ENCODE measurements around the gene PCSK4. TPM values are rescaled to one million over a fixed set of nuclear protein-coding genes. Genes with fewer than 3 reads are reported as not detected.

PCSK4 gene
- total RNA-seq, 2 experiments from 2014 or later, result 8.3 to 13.0 TPM

DNA sequence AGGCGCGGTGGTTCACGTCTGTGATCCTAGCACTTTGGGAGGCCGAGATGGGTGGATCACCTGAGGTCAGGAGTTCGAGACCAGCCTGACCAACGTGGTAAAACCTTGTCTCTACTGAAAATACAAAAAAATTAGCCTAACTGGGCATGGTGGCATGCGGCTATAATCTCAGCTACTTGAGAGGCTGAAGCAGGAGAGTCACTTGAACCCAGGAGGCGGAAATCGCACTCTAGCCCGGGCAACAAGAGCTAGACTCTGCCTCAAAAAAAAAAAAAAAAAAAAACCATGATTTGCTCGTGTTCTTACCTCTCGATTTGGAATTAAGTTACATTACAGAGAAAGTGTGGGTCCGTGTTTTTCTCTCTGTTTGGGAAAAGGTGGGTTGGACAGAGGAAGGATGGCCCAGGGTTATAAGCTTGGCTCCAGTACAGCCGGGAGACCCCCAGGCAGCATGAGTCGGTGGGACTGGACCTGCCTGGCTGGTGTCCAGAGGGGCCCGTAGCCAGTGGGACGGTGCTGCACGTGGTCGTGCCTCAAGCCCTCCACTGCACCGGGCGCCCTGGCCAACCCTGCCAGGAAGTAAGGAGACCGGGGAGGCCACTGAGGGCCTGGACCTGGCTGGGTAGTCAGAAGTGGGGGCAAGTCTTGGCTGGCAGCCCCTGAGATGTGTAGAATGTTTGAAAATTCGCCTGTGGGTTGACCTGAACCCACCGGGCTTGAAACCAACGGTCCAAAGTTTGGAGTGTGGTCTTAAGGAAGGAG, 48.3 kb downstream of the PCSK4 start:
- Histone ChIP-seq H3K4me1 (ENCODE audit: insufficient read depth, low read length, poor library complexity, severe bottlenecking) (peaks cover 44% of the 10 kb centered on the region), H3K36me3 (ENCODE audit: insufficient read depth, low read length) (peaks cover 52% of the 10 kb centered on the region), H3K79me2 (ENCODE audit: insufficient read depth, low read depth, low read length) (peaks cover 34% of the 10 kb centered on the region), H3K4me3 (ENCODE audit: low read depth, low read length, poor library complexity, severe bottlenecking) (no peak overlapping the region), H3K27ac (ENCODE audit: low read depth, low read length, poor library complexity, severe bottlenecking) (no peak overlapping the region), H3K4me2 (ENCODE audit: low read length) (no peak overlapping the region), H3K9me2 (ENCODE audit: insufficient read depth, low read length) (no peaks in the 10 kb centered on the region), H2AFZ (ENCODE audit: low read length) (no peak overlapping the region), H4K20me1 (ENCODE audit: insufficient read depth, low read length) (peaks cover 18% of the 10 kb centered on the region), H3K9me3 (ENCODE audit: low read length) (no peaks in the 10 kb centered on the region)
- POLR2A ChIA-PET, result no interaction called here
- CTCF ChIA-PET (ENCODE audit: unreplicated experiment), result no interaction called here
- BruUV-seq (replicated peaks), result no TSS peak
- TF ChIP-seq EZH2phosphoT487 (IDR thresholded peaks at IDR 0.05; ENCODE audit: borderline replicate concordance, low read depth, low read length), result no peak
- TF ChIP-seq, protein P1, sequence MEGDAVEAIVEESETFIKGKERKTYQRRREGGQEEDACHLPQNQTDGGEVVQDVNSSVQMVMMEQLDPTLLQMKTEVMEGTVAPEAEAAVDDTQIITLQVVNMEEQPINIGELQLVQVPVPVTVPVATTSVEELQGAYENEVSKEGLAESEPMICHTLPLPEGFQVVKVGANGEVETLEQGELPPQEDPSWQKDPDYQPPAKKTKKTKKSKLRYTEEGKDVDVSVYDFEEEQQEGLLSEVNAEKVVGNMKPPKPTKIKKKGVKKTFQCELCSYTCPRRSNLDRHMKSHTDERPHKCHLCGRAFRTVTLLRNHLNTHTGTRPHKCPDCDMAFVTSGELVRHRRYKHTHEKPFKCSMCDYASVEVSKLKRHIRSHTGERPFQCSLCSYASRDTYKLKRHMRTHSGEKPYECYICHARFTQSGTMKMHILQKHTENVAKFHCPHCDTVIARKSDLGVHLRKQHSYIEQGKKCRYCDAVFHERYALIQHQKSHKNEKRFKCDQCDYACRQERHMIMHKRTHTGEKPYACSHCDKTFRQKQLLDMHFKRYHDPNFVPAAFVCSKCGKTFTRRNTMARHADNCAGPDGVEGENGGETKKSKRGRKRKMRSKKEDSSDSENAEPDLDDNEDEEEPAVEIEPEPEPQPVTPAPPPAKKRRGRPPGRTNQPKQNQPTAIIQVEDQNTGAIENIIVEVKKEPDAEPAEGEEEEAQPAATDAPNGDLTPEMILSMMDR (conservative IDR thresholded peaks at IDR 0.05; ENCODE audit: low read length), result no peak
- DNase-seq (ENCODE audit: low spot score), result no peak
- intact Hi-C loops (cut with micrococcal nuclease; ENCODE audit: unreplicated experiment), result no loop called here

DNA sequence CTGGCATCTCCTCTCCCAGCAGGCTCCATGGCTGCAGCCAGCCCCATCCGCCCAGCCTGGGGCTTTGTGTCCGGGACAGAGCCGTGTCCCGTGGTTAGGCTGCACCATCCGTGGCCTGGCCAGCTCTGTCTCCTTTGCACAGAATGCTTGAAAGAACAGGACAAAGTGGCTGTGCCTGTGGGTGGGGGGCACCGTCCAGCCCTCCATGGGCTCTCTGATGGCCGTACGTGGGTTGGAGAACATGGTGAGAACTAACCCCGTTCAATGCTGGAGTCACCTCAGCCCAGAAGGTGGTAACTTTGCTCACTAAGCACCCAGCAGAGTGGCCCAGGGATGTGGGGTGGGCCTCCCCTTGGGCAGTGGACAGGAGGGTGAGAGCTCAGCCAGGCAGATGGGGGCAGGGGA, 49.1 kb downstream of the PCSK4 start:
- peak overlapping the region; percentile 93; the same call in 1 of the 2 replicates for H3K4me2 ChIP-seq (ENCODE audit: low read length)
- no peaks in the 10 kb centered on the region for H3K9me2 ChIP-seq (ENCODE audit: insufficient read depth, low read length)
- BruUV-seq (replicated peaks), result no TSS peak
- intact Hi-C loops (cut with micrococcal nuclease; ENCODE audit: unreplicated experiment), result no loop called here
- H3K9me3 ChIP-seq (ENCODE audit: low read length), result no peaks in the 10 kb centered on the region
- POLR2A ChIA-PET, result interaction anchor here (0.6 kb wide), 1 partner anchor 210 kb away, joined by 3 read pairs; no protein-coding TSS in a partner anchor
- peaks cover 34% of the 10 kb centered on the region for H3K79me2 ChIP-seq (ENCODE audit: insufficient read depth, low read depth, low read length)
- CTCF ChIA-PET (ENCODE audit: unreplicated experiment), result no interaction called here
- DNase-seq (ENCODE audit: low spot score), result no peak
- peaks cover 18% of the 10 kb centered on the region for H4K20me1 ChIP-seq (ENCODE audit: insufficient read depth, low read length)
- no peak for TF ChIP-seq EZH2phosphoT487 (IDR thresholded peaks at IDR 0.05; ENCODE audit: borderline replicate concordance, low read depth, low read length)
- TF ChIP-seq, protein P1 (conservative IDR thresholded peaks at IDR 0.05; ENCODE audit: low read length), result no peak
- peaks cover 44% of the 10 kb centered on the region for H3K4me1 ChIP-seq (ENCODE audit: insufficient read depth, low read length, poor library complexity, severe bottlenecking)
- no peak overlapping the region for H3K4me3 ChIP-seq (ENCODE audit: low read depth, low read length, poor library complexity, severe bottlenecking)
- H3K36me3 ChIP-seq (ENCODE audit: insufficient read depth, low read length), result peaks cover 52% of the 10 kb centered on the region
- H2AFZ ChIP-seq (ENCODE audit: low read length), result no peak overlapping the region
- no peak overlapping the region for H3K27ac ChIP-seq (ENCODE audit: low read depth, low read length, poor library complexity, severe bottlenecking)

DNA sequence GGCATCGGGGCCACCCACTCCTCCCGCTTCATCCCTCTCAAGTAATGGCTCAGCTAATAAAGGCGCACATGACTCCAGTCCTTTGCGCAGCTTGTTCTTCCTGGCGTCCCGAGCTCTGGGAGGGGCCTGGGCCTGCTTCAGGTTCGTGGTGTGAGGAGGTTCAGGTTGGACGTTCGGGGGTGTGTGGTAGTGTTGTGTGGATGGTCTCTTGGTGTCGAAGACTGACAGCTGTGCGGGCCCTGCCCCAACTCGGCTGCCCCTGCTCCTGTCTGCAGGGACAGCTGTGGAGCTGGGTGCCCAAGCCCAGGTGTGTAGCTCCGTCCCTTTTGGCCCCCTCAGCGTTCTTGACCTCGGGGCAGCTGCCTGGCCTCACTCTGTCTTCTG, 49.7 kb downstream of the PCSK4 start:
- H2AFZ ChIP-seq (ENCODE audit: low read length), result no peak overlapping the region
- intact Hi-C loops (cut with micrococcal nuclease; ENCODE audit: unreplicated experiment), result no loop called here

More for the DNA sequence above, 49.7 kb downstream of the PCSK4 start:
- H3K4me1 ChIP-seq (ENCODE audit: insufficient read depth, low read length, poor library complexity, severe bottlenecking), result peaks cover 44% of the 10 kb centered on the region
- no peak overlapping the region for H3K27ac ChIP-seq (ENCODE audit: low read depth, low read length, poor library complexity, severe bottlenecking)
- H3K9me3 ChIP-seq (ENCODE audit: low read length), result no peaks in the 10 kb centered on the region
- BruUV-seq (replicated peaks), result no TSS peak
- peak overlapping the region; percentile 7 for H3K4me3 ChIP-seq (ENCODE audit: low read depth, low read length, poor library complexity, severe bottlenecking)
- ChIA-PET CTCF (ENCODE audit: unreplicated experiment) (no interaction called here), POLR2A (no interaction called here)
- no peak for DNase-seq (ENCODE audit: low spot score)
- H3K9me2 ChIP-seq (ENCODE audit: insufficient read depth, low read length), result no peaks in the 10 kb centered on the region
- peak overlapping the region; percentile 93 for H3K4me2 ChIP-seq (ENCODE audit: low read length)
- H4K20me1 ChIP-seq (ENCODE audit: insufficient read depth, low read length), result peaks cover 18% of the 10 kb centered on the region
- TF ChIP-seq, protein P1 (conservative IDR thresholded peaks at IDR 0.05; ENCODE audit: low read length), result no peak
- no peak for TF ChIP-seq EZH2phosphoT487 (IDR thresholded peaks at IDR 0.05; ENCODE audit: borderline replicate concordance, low read depth, low read length)
- H3K79me2 ChIP-seq (ENCODE audit: insufficient read depth, low read depth, low read length), result peaks cover 34% of the 10 kb centered on the region
- H3K36me3 ChIP-seq (ENCODE audit: insufficient read depth, low read length), result peaks cover 56% of the 10 kb centered on the region

All from OCI-LY7 (cell line).